Lung (tissue), 12 donors: Measurements from ENCODE around the gene LRRK1. TPM values are rescaled to one million over a fixed set of nuclear protein-coding genes. Genes with fewer than 3 reads are reported as not detected.

Experiments used
- ATAC-seq: fragments of 200-7000 bp; cut with Tn5 transposase; one replicate; pipeline ENCODE4 v1.9.1; 2020; ENCODE audit warnings: moderate number of reproducible peaks; ENCODE audit not compliant: insufficient read depth, low FRiP score
- DNase-seq, 3 donors: peaks; one replicate each; pipeline ENCODE4 v3.0.0-alpha.2; 2013 to 2017
- H3K27ac ChIP-seq, 2 donors: one replicate each; pipeline ENCODE4 v1.5.1; 2013; ENCODE audit warnings: mild to moderate bottlenecking in 2 of 2, moderate library complexity in 2 of 2, control low read depth in 1 of 2, inconsistent platforms in 1 of 2, low read depth in 1 of 2, low read length in 1 of 2
- H3K27me3 ChIP-seq, 3 donors: one replicate each; pipeline ENCODE4 v1.5.1; 2013; ENCODE audit warnings: low read length in 2 of 3; ENCODE audit not compliant: control insufficient read depth in 3 of 3, insufficient read depth in 3 of 3
- H3K36me3 ChIP-seq, 4 donors: one replicate each; pipeline ENCODE4 v1.5.1; 2013; ENCODE audit warnings: low read length in 4 of 4, mild to moderate bottlenecking in 1 of 4, moderate library complexity in 1 of 4; ENCODE audit not compliant: control insufficient read depth in 4 of 4, insufficient read depth in 4 of 4
- H3K4me1 ChIP-seq, 5 donors: one replicate each; pipeline ENCODE4 v1.5.1; 2013; ENCODE audit warnings: low read length in 5 of 5, mild to moderate bottlenecking in 2 of 5, moderate library complexity in 1 of 5; ENCODE audit not compliant: control insufficient read depth in 5 of 5, insufficient read depth in 5 of 5
- H3K4me3 ChIP-seq: one replicate; pipeline ENCODE4 v1.5.1; 2013; ENCODE audit warnings: mild to moderate bottlenecking, control low read depth, moderate library complexity
- H3K9ac ChIP-seq, 2 donors: one replicate each; pipeline ENCODE4 v1.5.1; 2013; ENCODE audit warnings: low read length in 2 of 2, control low read depth in 1 of 2; ENCODE audit not compliant: insufficient read depth in 1 of 2
- H3K9me3 ChIP-seq, 4 donors: one replicate each; pipeline ENCODE4 v1.5.1; 2013; ENCODE audit warnings: low read length in 3 of 4, mild to moderate bottlenecking in 1 of 4, moderate library complexity in 1 of 4; ENCODE audit not compliant: control insufficient read depth in 4 of 4, insufficient read depth in 3 of 4
- WGBS, 2 donors: extraction: QIAGEN DNeasy Blood & Tissue Kit; methylation state at CpG; one replicate each; pipeline ENCODE4 v1.1.7; 2013; 5-methylcytosine and 5-hydroxymethylcytosine counted together
- polyA plus RNA-seq, 2 donors: library from polyadenylated mRNA; stranded (reverse); fragments of 200-250 nt; gene quantifications; one replicate each; pipeline ENCODE4 v1.2.1, GENCODE V29; 2013
- total RNA-seq, 2 donors: library from RNA; depleted of rRNA in 1 of 2; stranded (reverse); fragments of >200 nt in 1 of 2; gene quantifications; one replicate each; pipeline ENCODE4 v1.2.1, GENCODE V29; 2014 to 2021
- TF ChIP-seq, protein P1 (sequence below): IDR thresholded peaks from 2 replicates; pipeline ENCODE4 v1.5.1; 2012; ENCODE audit warnings: mild to moderate bottlenecking; ENCODE audit errors: control extremely low read depth, extremely low read depth
- donor health status: control.
- donor health status: control.
- donor health status: Bipolar disorder and iron deficiency.
- donor health status: healthy.
- donor health status: DM: yes; HTN: yes; CAD: no.

The LRRK1 gene
- total and polyA plus RNA-seq, 4 donors, result 5.7 to 22.9 (median 9.7) TPM

DNA sequence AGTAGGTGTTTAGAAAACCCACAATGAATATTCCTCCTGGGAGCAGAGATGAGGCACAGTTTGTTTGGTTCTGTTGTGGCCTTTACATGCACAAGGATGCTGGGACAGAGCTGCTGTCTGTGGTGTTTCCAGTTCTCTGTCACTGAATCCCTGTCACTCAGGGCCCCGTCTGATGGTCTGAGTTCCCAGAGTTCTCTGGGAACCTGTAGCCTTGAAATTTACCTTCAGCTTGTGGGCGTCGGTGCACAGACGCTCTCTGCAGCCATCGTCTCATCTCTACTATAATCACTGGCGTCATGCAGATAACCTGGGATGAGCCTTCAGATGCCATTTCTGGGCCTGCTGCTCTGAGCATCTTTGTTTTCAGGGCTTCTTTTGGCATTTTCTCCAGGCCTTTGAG lies 81.9 kb downstream of the LRRK1 start:
- Histone ChIP-seq H3K27ac (no peak overlapping the region), H3K27me3 (no peaks in the 10 kb centered on the region), H3K9ac (no peak overlapping the region), H3K36me3 (peaks cover 0 to 2% (median 0%) of the 10 kb centered on the region in 4 donors), H3K4me3 (no peak overlapping the region), H3K9me3 (peaks cover 0 to 5% (median 2%) of the 10 kb centered on the region in 4 donors), H3K4me1 (no peaks in the 10 kb centered on the region)
- ATAC-seq (no peak), DNase-seq (no peak)
- TF ChIP-seq, protein P1, sequence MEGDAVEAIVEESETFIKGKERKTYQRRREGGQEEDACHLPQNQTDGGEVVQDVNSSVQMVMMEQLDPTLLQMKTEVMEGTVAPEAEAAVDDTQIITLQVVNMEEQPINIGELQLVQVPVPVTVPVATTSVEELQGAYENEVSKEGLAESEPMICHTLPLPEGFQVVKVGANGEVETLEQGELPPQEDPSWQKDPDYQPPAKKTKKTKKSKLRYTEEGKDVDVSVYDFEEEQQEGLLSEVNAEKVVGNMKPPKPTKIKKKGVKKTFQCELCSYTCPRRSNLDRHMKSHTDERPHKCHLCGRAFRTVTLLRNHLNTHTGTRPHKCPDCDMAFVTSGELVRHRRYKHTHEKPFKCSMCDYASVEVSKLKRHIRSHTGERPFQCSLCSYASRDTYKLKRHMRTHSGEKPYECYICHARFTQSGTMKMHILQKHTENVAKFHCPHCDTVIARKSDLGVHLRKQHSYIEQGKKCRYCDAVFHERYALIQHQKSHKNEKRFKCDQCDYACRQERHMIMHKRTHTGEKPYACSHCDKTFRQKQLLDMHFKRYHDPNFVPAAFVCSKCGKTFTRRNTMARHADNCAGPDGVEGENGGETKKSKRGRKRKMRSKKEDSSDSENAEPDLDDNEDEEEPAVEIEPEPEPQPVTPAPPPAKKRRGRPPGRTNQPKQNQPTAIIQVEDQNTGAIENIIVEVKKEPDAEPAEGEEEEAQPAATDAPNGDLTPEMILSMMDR, result no peak
- 96 to 97% methylated on average over 6 of the region's 6 CpGs for WGBS, 2 donors

DNA sequence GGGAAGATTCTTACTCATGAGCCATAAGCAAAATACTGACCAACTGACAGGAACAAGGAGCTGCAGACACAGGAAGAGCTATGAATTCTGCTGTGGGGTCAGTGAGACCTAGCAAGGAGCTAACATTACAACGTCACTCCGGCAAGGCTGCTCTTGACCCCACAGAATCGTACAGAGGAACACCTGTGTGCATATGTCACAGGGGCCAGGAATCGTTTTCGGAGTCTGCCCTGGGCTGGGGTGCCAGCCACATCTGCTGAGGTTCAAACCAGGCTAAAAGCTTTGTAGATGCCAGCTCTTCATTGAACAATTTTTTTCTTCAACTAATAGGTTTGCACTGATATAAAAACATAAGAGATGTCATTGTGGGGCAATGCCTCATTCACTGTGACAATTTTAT lies 82.6 kb downstream of the LRRK1 start:
- TF ChIP-seq, protein P1, result no peak
- no peak for DNase-seq
- H3K27me3 ChIP-seq, result no peaks in the 10 kb centered on the region
- H3K4me3 ChIP-seq, result no peak overlapping the region
- WGBS, 2 donors, result 89 to 96% methylated on average over 5 of the region's 5 CpGs
- H3K9ac ChIP-seq, result no peak overlapping the region
- H3K9me3 ChIP-seq, result peaks cover 0 to 5% (median 2%) of the 10 kb centered on the region in 4 donors
- no peaks in the 10 kb centered on the region for H3K4me1 ChIP-seq
- H3K27ac ChIP-seq, result no peak overlapping the region
- peaks cover 0 to 2% (median 0%) of the 10 kb centered on the region in 4 donors for H3K36me3 ChIP-seq
- no peak for ATAC-seq

DNA sequence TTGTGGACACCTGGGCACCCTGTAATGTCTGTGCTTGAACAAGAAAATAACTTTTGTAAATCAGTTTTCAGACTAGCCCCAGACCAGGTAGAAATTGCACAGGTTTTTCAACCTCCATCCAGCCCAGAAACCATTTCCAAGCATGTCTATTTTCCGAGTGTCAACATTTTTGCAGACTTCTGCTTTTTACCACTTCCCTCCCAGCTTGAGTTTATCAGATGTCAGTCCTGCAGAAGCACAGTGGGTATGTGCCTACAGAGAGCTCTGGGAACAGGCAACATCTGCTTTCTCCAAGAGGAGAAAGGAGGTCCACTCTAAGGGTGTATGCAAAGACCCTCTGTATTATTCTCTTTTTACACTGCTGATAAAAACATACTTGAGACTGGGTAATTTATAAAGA lies 83.9 kb downstream of the LRRK1 start:
- TF ChIP-seq, protein P1, result no peak
- H3K9ac ChIP-seq, result no peak overlapping the region
- no peaks in the 10 kb centered on the region for H3K4me1 ChIP-seq
- 41 to 65% methylated on average over 1 of the region's 1 CpG for WGBS, 2 donors
- H3K9me3 ChIP-seq, result peaks cover 0 to 5% (median 2%) of the 10 kb centered on the region in 4 donors
- no peak overlapping the region for H3K27ac ChIP-seq
- no peak for ATAC-seq
- no peak for DNase-seq
- H3K36me3 ChIP-seq, result peaks cover 0 to 2% (median 0%) of the 10 kb centered on the region in 4 donors
- no peaks in the 10 kb centered on the region for H3K27me3 ChIP-seq
- no peak overlapping the region for H3K4me3 ChIP-seq

- DNase-seq (no peak), ATAC-seq (no peak)
- Histone ChIP-seq H3K9me3 (peaks cover 0 to 5% (median 2%) of the 10 kb centered on the region in 4 donors), H3K4me1 (peaks cover 0 to 6% (median 0%) of the 10 kb centered on the region in 5 donors), H3K27ac (no peak overlapping the region), H3K9ac (no peak overlapping the region), H3K27me3 (no peaks in the 10 kb centered on the region), H3K4me3 (no peak overlapping the region), H3K36me3 (peaks cover 0 to 2% (median 0%) of the 10 kb centered on the region in 4 donors)
- 87 to 88% methylated on average over 4 of the region's 4 CpGs for WGBS, 2 donors
- TF ChIP-seq, protein P1, result no peak
Measured at GRCh38 chr15:101003706-101004105, 84.5 kb downstream of the LRRK1 start.
